Stimulated activated CD4-positive, alpha-beta T cell treated with anti-CD3 and anti-CD28 coated beads, Interleukin-4, amount 100 ng/mL, for 4 hours (primary cell): ENCODE measurements around the gene PHACTR4.
"Not testable (repeated sequence)": the region's sequence is repeated elsewhere in the genome, so short reads cannot be mapped to it uniquely, and the experiment has no call there.

Experiments
- DNase-seq, 2 experiments: peaks; one replicate each; pipeline ENCODE4 v3.0.0-alpha.2; 2020

The PHACTR4 gene

DNA sequence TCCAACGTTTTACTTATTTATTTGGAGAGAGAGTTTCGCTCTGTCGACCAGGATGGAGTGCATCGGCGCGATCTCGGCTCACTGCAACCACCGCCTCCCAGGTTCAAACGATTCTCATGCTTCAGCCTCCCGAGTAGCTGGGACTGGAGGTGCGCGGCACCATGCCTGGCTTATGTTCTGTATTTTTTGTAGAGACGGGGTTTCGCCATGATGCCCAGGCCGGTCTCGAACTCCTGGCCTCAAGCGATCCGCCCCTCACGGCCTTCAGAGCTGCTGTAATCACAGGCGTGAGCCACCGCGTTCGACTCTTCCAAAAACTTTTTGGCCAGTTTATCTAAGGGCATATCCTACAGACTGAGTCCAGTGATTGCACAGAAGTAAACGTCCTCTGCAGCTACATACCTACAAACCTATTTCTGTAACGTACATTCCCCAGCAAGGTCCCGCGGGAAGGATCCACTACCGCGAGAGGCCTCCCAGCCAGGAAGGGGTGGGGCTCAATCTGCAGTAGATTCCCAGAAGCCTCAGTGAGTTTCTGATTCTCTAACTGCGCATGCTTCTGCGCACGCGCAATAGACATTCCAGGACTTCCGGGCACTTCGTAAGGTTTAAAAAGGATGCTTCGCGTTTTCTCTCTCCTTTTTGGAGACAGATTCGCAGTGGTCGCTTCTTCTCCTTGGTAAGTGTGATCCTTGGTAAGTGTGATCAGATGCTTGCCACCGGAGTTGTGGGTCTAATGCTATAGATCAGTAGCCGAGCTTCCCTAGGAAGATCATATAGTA lies 136.1 kb downstream of the PHACTR4 start, which contains the start of gene RCC1:
TSS of gene RCC1 (plus strand) at position 638 of the 782 bp plus-strand sequence. CDS start 23,824 bp downstream, outside the sequence.
- DNase-seq = peak; percentile 86 to 96

DNA sequence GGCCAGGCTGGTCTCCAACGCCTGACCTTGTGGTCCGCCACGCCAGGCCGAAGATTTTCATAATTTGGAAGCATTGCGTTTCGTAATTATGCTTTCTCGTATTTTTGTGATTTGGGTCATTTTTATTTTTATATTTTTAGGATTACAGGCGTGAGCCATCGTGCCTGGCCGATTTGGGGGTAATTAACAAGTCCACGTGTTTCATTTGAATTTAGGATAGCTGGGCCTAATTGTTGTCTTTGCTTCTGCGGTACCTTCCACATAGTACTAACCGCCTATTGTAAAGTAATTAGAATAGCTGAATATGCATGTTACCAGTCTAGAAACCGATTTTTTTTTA lies 137.3 kb downstream of the PHACTR4 start:
- no peak for DNase-seq

DNA sequence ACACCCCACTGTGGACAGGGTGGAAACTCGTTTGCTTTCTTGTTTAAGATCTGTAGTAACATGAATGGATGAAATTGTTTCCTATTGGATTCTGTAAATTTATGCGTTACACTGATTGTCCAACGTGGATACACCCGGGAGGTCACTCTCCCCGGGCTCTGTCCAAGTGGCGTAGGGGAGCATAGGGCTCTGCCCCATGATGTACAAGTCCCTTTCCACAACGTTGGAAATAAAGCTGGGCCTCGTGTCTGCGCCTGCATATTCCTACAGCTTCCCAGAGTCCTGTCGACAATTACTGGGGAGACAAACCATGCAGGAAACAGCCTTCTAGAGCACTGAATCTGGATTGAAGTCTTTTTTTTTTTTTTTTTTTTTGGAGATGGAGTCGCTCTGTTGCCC lies 137.7 kb downstream of the PHACTR4 start:
- peak; percentile 30 to 42 for DNase-seq

DNA sequence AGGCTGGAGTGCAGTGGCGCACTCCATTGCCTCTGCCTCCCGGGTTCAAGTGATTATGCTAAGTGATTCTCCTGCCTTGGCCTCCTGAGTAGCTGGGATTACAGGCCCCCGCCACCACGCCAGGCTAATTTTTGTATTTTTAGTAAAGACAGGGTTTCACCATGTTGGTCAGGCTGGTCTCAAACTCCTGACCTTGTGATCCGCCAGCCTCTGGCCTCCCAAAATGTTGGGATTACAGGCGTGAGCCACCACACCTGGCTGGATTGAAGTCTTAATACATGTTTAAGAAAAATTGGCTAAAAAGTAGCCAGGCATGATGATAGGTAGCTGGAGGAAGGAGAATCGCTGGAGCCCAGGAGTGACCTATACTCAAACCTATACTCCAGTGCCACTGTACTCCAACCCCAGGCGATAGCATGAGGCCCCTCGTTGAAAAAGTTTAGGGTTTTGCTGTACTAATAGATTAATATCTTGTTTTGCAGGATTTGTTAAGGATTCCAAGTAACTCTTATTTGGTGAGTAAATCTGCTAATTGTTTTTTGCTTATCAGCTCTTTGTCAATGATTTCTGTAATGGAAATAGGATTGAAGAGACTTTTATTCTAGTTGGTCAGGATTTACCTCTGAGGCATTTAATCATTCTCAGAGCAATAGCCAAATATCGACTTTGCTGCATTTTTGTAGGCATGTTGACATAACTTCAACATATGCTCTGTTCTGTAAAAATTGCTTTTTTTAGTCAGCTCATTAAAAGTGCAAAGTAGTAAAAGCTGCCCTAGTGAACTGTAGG lies 138.3 kb downstream of the PHACTR4 start:
- DNase-seq = peak in 1 of 2 experiments; percentile 27

DNA sequence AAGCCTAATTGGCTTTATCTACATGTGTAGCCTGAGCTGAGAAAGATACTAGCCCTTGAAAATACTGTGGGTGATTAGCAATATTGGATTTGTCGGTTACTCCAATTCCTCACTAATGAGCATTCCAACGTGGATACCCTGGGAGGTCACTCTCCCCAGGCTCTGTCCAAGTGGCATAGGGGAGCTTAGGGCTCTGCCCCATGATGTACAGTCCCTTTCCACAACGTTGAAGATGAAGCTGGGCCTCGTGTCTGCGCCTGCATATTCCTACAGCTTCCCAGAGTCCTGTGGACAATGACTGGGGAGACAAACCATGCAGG lies 138.9 kb downstream of the PHACTR4 start:
- peak in 1 of 2 experiments; percentile 33 for DNase-seq

GRCh38 chr1:28509705-28510272 lies 140.2 kb downstream of the PHACTR4 start:
- DNase-seq = peak; percentile 43 to 66

GRCh38 chr1:28510273-28510969 lies 140.9 kb downstream of the PHACTR4 start:
- peak; percentile 30 to 36 for DNase-seq

DNA sequence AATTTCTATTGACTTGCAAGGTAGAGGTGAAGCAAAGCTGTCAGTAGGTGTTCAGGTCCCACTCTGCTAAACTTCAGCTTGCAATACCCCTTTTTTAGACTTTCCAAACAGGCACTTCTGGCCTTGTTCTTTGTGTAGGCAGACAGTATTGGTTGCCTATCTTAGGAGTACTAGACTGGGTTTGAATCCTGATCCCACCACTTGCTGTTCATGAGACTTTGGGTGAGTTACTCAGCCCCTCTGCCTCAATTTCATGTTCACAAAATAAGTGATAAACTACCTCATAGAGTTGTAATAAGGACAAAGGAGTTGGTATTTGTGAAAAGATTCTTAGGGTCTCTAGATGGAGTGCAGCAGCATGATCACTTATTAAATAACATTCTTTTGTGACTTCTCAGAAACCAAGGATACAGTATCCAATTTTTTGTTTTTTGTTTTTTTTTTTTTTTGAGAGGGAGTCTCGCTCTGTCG lies 141.5 kb downstream of the PHACTR4 start:
- DNase-seq = no peak

- DNase-seq = peak in 1 of 2 experiments; percentile 20
Observed at GRCh38 chr1:28512058-28512611, 142.6 kb downstream of the PHACTR4 start.

DNA sequence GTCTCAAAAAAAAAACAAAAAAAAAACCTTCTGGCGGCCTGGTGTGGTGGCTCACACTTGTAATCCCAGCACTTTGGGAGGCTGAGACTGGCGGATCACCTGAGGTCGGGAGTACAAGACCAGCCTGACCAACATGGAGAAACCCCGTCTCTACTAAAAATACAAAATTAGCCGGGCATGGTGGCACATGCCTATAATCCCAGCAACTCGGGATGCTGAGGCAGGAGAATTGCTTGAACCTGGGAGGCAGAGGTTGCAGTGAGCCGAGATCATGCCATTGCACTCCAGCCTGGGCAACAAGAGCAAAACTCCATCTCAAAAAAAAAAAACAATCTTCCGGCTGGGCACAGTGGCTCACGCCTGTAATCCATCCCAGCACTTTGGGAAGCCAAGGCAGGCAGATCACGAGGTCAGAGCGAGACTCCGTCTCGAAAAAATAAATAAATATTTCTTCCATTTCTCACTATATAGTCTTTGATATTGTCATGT lies 144.9 kb downstream of the PHACTR4 start:
- not testable (repeated sequence) for DNase-seq

GRCh38 chr1:28516518-28516956 lies 147.0 kb downstream of the PHACTR4 start:
- DNase-seq = no peak

DNA sequence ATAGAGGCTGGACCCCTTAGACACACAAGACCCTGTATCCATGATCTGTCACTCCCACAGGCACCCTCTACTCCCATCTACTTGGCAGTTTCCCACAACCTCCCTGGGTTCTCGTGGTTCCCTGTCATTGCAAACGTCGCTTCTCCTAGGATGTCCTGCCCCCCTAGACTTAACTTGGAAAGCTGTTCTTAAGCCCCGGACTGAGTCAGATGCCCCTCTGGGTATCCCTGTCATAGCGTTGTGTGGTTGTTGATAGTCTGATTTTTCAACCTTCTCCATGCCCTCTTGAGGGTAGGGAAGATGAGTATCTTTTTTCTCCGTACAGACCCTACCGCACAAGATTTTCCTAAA lies 148.1 kb downstream of the PHACTR4 start:
- DNase-seq = no peak

GRCh38 chr1:28518000-28518744 lies 148.6 kb downstream of the PHACTR4 start:
- peak; percentile 84 to 89 for DNase-seq

- DNase-seq = peak in 1 of 2 experiments; percentile 20
Observed at GRCh38 chr1:28518745-28519341, 149.3 kb downstream of the PHACTR4 start.

DNA sequence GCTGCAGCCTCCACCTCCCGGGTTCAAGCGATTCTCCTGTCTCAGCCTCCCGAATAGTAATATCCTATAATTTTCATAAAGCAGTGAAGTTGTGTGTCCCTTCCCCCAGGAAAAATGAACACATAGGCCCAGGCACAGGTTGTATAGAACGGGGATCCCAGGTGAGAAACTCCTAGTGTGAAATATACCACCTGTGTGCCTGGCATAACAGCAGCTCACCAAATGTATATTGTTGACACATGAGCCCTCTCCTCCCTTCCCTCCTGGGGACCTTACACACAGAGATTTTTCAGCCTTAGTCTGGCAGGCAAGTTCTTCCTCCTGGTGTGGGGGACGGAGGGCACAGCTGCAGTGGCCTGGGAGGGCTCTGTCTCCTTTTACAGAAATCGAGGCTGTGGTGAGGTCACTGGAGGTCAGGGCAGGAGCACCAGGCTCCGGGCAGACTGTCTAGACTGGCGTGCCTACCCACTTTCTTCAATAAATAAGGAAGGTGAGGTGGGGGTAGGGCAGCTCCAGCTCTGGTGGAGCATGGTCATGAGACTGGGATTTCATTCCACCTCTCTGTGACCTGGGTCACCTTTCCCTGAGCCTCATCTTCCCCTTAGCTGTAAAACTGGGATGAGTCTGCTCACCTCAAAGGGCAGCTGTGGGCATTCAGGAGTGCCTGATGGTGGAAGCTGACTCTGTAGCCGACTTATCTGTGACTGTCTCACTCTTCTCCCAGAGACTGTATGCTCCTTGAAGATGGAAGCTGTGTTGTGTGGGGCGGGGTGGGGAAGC lies 150.6 kb downstream of the PHACTR4 start:
- DNase-seq = no peak

- not testable (repeated sequence) for DNase-seq
Observed at GRCh38 chr1:28520796-28521195, 151.3 kb downstream of the PHACTR4 start.

GRCh38 chr1:28521502-28522164 lies 152.1 kb downstream of the PHACTR4 start:
- no peak for DNase-seq

GRCh38 chr1:28522537-28522936 lies 153.0 kb downstream of the PHACTR4 start:
- DNase-seq = not testable (repeated sequence)

- not testable (repeated sequence) for DNase-seq
Observed at GRCh38 chr1:28525002-28525642, 155.6 kb downstream of the PHACTR4 start.
